HG03575 (cell line): ENCODE data around the gene DDX49.

Experiments used
- ATAC-seq: cut with Tn5 transposase; IDR thresholded peaks from one replicate; pipeline ENCODE4 v1.9.1; 2021; ENCODE audit not compliant: unreplicated experiment, insufficient number of reproducible peaks, low FRiP score; ENCODE audit errors: extremely low read depth

DDX49 gene

GRCh38 chr19:18919086-18919899, at the start of gene DDX49, which contains the start of gene COPE:
TSS of gene DDX49 (plus strand) at chr19:18919715. CDS start at chr19:18919742, 27 bp downstream.
TSS of gene COPE (minus strand) at chr19:18919387. CDS start at chr19:18919348, 39 bp downstream.
- no peak for ATAC-seq

GRCh38 chr19:18869781-18870530, 49.6 kb upstream of the DDX49 start:
- ATAC-seq: no peak

GRCh38 chr19:18870531-18871172, 48.9 kb upstream of the DDX49 start:
- ATAC-seq: no peak

- ATAC-seq: no peak
Observed at GRCh38 chr19:18871543-18871942, 48.0 kb upstream of the DDX49 start.

GRCh38 chr19:18875726-18876125, 43.8 kb upstream of the DDX49 start:
- no peak for ATAC-seq

GRCh38 chr19:18876865-18877264, 42.6 kb upstream of the DDX49 start:
- no peak for ATAC-seq

GRCh38 chr19:18878058-18878797, 41.3 kb upstream of the DDX49 start:
- no peak for ATAC-seq

GRCh38 chr19:18878858-18879578, 40.5 kb upstream of the DDX49 start:
- ATAC-seq: no peak

- ATAC-seq: no peak
Observed at GRCh38 chr19:18879579-18880373, 39.7 kb upstream of the DDX49 start.

GRCh38 chr19:18881491-18881890, 38.0 kb upstream of the DDX49 start:
- ATAC-seq: no peak

GRCh38 chr19:18883526-18884304, 35.8 kb upstream of the DDX49 start:
- no peak for ATAC-seq

GRCh38 chr19:18886972-18887371, 32.5 kb upstream of the DDX49 start:
- ATAC-seq: no peak

GRCh38 chr19:18889949-18890745, 29.4 kb upstream of the DDX49 start:
- no peak for ATAC-seq

GRCh38 chr19:18893587-18894253, 25.8 kb upstream of the DDX49 start:
- ATAC-seq: no peak

- no peak for ATAC-seq
Observed at GRCh38 chr19:18894254-18895037, 25.1 kb upstream of the DDX49 start.
